HuH-7 (cell line): Measurements from ENCODE around the gene NEURL1.
"Not testable (repeated sequence)": the region's sequence is repeated elsewhere in the genome, so short reads cannot be mapped to it uniquely, and the experiment has no call there.

Experiments used
- DNase-seq: peaks from one replicate; pipeline ENCODE4 v3.0.0; 2011; ENCODE audit warnings: low spot score

Gene NEURL1

GRCh38 chr10:103465411-103466179, 27.9 kb upstream of the NEURL1 start:
- no peak for DNase-seq

GRCh38 chr10:103466734-103467133, 26.8 kb upstream of the NEURL1 start:
- no peak for DNase-seq

GRCh38 chr10:103467406-103467805, 26.1 kb upstream of the NEURL1 start:
- DNase-seq, result no peak

- no peak for DNase-seq
These were observed 24.3 kb upstream of the NEURL1 start for GRCh38 chr10:103469201-103469600.

- no peak for DNase-seq
These were observed 22.5 kb upstream of the NEURL1 start for GRCh38 chr10:103470761-103471653.

GRCh38 chr10:103472005-103472404, 21.5 kb upstream of the NEURL1 start:
- no peak for DNase-seq

GRCh38 chr10:103473261-103473671, 20.2 kb upstream of the NEURL1 start:
- DNase-seq, result no peak

- DNase-seq, result no peak
These were observed 19.4 kb upstream of the NEURL1 start for GRCh38 chr10:103474077-103474476.

GRCh38 chr10:103475437-103475836, 18.1 kb upstream of the NEURL1 start:
- no peak for DNase-seq

GRCh38 chr10:103476046-103476768, 17.3 kb upstream of the NEURL1 start:
- peak; percentile 84 for DNase-seq

GRCh38 chr10:103478671-103479070, 14.8 kb upstream of the NEURL1 start:
- DNase-seq, result no peak

GRCh38 chr10:103479135-103479534, 14.4 kb upstream of the NEURL1 start, which contains the start of gene CALHM3:
CALHM3 (minus strand) TSS chr10:103479240; CDS start chr10:103479032, 208 bp downstream.
- no peak for DNase-seq

GRCh38 chr10:103480521-103480920, 13.0 kb upstream of the NEURL1 start:
- no peak for DNase-seq

GRCh38 chr10:103481974-103482531, 11.5 kb upstream of the NEURL1 start:
- peak; percentile 90 for DNase-seq

- DNase-seq, result not testable (repeated sequence)
These were observed 6.7 kb upstream of the NEURL1 start for GRCh38 chr10:103486635-103487409.

- DNase-seq, result no peak
These were observed 6.1 kb upstream of the NEURL1 start for GRCh38 chr10:103487410-103487708.

GRCh38 chr10:103490986-103491314, 2.6 kb upstream of the NEURL1 start:
- no peak for DNase-seq

GRCh38 chr10:103491729-103492364, 1.7 kb upstream of the NEURL1 start:
- no peak for DNase-seq

- DNase-seq, result no peak
These were observed 747 bp upstream of the NEURL1 start for GRCh38 chr10:103492655-103493261.
